ENCODE data around the gene FN1.
"Not testable (repeated sequence)": the region's sequence is repeated elsewhere in the genome, so short reads cannot be mapped to it uniquely, and the experiment has no call there.

Gene FN1

GRCh38 chr2:215324811-215325210 is 111.1 kb downstream of the FN1 start:
- no peak for DNase-seq

- DNase-seq, result no peak
Observed at GRCh38 chr2:215320679-215321078, 115.2 kb downstream of the FN1 start.

GRCh38 chr2:215320102-215320501 is 115.8 kb downstream of the FN1 start:
- no peak for DNase-seq

DNA sequence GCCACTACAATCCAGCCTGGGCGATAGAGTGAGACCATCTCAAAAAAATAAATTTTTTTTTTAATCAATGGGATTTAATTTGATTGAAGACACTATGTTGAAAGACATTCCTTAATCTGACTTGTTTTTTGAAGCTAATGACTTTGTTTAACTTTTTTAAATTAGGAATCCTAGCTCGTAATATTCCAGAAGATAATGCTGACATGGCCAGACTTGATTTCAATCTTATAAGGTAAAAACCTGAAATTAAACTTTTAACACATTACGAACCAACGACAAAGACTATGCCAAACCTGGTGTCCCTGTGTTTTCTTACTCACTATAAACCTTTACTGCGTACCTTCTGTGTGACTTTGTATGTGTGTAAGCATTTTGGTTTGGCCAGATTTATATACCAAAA is 116.4 kb downstream of the FN1 start:
- DNase-seq, result no peak

GRCh38 chr2:215316336-215316735 is 119.5 kb downstream of the FN1 start:
- DNase-seq, result no peak

DNA sequence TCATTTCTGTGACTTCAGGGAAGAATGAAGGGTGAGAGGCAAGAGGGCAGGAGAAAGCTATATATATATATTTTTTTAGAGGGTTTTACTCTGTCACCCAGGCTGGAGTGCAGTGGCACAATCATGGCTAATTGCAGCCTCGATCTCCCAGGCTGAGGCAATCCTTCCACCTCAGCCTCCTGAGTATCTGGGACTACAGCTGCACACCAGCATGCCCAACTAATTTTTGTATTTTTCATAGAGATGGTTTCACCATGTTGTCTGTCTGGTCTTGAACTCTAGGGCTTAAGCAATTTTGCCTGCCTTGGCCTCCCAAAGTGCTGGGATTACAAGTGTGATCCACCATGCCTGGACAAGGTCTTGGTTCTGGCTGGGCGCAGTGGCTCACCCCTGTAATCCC is 120.6 kb downstream of the FN1 start:
- DNase-seq, result no peak

DNA sequence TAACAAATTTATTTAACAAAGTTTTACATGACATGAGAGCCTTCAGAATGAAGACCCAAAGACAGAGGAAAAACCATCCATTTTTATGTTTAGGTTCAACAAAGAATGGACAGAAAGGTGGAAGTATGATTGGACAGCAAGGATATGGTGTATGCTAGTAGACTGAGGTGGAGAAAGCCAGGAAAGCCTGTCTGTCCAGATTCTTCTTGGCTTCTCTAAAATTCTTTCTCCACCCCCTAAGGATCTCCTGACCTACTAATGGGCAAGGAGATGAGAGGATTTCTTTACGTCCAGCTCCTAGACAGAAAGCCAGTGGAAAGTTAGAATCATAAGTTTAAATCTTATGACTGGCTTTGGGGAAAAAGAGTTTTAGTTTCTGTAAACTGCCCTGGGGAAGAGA is 121.0 kb downstream of the FN1 start:
- no peak for DNase-seq

DNA sequence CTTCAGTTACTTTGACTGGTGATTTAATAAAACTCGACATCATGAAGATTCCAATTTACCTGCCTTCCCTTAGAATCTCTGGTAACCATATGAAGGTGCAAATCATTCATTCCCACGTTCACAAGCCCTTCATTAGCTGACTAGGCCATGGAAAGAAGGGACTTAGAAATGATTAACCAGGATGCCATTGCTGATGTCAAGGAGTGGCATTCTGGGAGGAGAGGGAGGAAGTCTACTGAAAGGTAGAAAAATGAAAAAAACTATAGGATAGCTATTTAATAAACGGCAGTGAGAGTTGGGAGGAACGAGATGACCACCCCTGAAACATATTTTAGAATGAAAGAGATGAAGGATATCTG is 122.6 kb downstream of the FN1 start:
- DNase-seq, result no peak

- peak; percentile 78 for DNase-seq
Observed at GRCh38 chr2:215311625-215312396, 124.1 kb downstream of the FN1 start, which contains the start of gene ATIC. TSS of gene ATIC (plus strand) at chr2:215312059. CDS start at chr2:215312143, 84 bp downstream.

DNA sequence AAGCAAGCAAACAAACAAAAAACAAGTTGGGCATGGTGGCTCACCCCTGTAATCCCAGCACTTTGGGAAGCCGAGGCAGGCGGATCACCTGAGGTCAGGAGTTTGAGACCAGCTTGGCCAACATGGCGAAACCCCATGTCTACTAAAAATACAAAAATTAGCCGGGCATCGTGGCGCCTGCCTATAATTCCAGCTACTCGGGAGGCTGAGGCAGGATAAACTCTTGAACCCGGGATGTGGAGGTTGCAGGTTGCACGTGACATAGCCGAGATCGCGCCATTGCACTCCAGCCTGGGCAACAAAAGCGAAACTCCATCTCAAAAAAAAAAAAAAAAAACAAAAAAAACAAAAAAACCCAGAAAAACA is 124.6 kb downstream of the FN1 start:
- not testable (repeated sequence) for DNase-seq
